GM18907 (cell line): ENCODE results near the gene CLASP2.
"Not testable (repeated sequence)": the region's sequence is repeated elsewhere in the genome, so short reads cannot be mapped to it uniquely, and the experiment has no call there.

Source experiments
- ATAC-seq: cut with Tn5 transposase; IDR thresholded peaks from one replicate; pipeline ENCODE4 v1.9.1; 2021; ENCODE audit warnings: mild to moderate bottlenecking, moderate library complexity; ENCODE audit not compliant: unreplicated experiment

CLASP2 gene

DNA sequence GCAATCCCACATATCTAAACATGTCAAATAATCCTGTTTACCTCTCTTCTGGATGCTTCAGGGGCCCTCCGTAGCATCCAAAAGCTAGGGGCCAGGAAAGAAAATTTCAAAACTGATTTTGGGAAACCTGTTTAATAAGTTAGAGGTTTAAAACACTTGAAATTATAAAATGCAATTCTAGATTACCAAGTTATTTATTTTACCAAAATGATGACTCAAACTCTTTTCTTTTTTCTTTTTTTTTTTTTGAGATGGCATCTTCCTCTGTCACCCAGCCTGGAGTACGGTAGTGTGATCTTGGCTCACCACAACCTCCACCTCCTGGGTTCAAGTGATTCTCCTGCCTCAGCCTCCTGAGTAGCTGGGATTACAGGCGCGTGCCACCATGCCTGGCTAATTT is 258.5 kb downstream of the CLASP2 start:
- not testable (repeated sequence) for ATAC-seq

- no peak for ATAC-seq
Measured at GRCh38 chr3:33458446-33458845, 259.6 kb downstream of the CLASP2 start.

GRCh38 chr3:33456756-33457155 is 261.3 kb downstream of the CLASP2 start:
- ATAC-seq, result no peak

GRCh38 chr3:33453331-33453761 is 264.7 kb downstream of the CLASP2 start:
- ATAC-seq, result no peak

DNA sequence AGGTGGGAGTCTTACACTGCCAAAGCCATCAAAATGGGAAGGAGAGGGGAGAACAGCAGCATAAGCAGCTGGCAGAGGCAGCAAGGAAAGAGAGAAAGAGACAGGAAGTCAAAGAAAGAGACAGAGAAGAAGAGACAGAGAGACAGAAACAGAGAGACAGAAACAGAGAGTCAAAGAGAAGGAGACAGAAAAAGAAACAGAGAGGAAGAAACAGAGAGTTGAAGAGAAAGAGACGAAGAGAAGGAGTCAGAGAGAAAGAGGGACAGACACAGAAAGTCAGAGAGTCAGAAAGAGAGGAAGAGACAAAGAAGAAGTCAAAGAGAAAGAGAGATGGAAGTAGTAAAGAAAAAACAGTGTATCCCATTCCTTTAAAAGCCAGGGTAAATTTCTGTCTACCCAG is 266.1 kb downstream of the CLASP2 start:
- ATAC-seq, result not testable (repeated sequence)

DNA sequence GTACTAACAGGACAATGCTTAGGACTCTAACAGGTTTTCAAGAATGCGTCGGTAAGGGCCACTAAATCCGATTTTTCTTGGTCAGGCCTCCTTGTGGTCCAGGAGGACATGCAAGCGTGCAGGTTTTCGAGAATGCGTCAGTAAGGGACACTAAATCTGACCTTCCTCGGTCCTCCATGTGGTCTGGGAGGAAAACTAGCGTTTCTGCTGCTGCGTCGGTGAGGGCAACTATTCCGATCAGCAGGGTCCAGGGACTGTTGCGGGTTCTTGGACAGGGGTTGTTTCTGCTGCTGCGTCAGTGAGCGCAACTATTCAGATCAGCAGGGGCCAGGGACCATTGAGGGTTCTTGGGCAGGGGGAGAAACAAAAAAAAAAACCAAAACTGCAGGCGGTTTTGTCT is 270.1 kb downstream of the CLASP2 start:
- no peak for ATAC-seq

- ATAC-seq, result not testable (repeated sequence)
Measured at GRCh38 chr3:33447256-33447625, 270.8 kb downstream of the CLASP2 start.
